Measurements from ENCODE around the gene CNTN5. TPM values are rescaled to one million over a fixed set of nuclear protein-coding genes. Genes with fewer than 3 reads are reported as not detected.

The CNTN5 gene
- total RNA-seq, 1 experiment from 2014 or later = not detected

DNA sequence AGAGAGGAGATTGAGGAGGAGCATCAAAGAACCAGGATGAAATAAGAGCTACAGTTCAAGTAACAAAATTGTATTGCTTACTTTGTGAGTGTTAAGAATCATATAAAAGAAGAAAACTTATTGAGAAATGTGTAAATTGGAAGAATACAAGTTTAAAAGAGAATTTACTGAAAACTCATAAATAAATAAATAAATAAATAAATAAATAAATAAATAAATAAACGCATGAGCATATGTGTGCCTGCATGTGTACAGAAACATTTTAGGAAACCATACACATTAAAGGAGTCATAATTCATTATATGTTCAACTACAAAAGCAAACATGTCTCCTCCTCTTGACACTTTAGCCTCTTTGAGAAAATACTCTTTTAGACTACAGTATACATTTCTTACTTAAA lies 42.6 kb downstream of the CNTN5 start:
- no peak for TF ChIP-seq EZH2phosphoT487 (IDR thresholded peaks at IDR 0.05; ENCODE audit: borderline replicate concordance, low read length)
- no peak for DNase-seq
- Histone ChIP-seq H3K4me3 (ENCODE audit: low read length) (no peak overlapping the region), H3K9me2 (replicated peaks; ENCODE audit: low read length) (no peaks in the 10 kb centered on the region), H3K27me3 (ENCODE audit: low read length) (no peaks in the 10 kb centered on the region), H3K9me3 (ENCODE audit: low read length) (no peaks in the 10 kb centered on the region), H3K36me3 (ENCODE audit: low read depth, low read length) (no peaks in the 10 kb centered on the region), H4K20me1 (ENCODE audit: low read length) (no peaks in the 10 kb centered on the region), H3K4me1 (ENCODE audit: insufficient read depth, low read length) (no peaks in the 10 kb centered on the region), H2AFZ (ENCODE audit: low read length) (no peak overlapping the region), H3K27ac (ENCODE audit: low read length) (no peak overlapping the region), H3K79me2 (ENCODE audit: low read length) (no peaks in the 10 kb centered on the region), H3K4me2 (ENCODE audit: low read length) (no peak overlapping the region), H3K9ac (ENCODE audit: low read length) (no peak overlapping the region), H3F3A (ENCODE audit: low read length, unreplicated experiment) (no peaks in the 10 kb centered on the region)
- no peak for ATAC-seq
- no TSS peak for BruUV-seq (replicated peaks)
- CTCF ChIA-PET = no interaction called here
- POLR2A ChIA-PET (ENCODE audit: unreplicated experiment) = no interaction called here
- intact Hi-C loops (cut with micrococcal nuclease) = no loop called here

DNA sequence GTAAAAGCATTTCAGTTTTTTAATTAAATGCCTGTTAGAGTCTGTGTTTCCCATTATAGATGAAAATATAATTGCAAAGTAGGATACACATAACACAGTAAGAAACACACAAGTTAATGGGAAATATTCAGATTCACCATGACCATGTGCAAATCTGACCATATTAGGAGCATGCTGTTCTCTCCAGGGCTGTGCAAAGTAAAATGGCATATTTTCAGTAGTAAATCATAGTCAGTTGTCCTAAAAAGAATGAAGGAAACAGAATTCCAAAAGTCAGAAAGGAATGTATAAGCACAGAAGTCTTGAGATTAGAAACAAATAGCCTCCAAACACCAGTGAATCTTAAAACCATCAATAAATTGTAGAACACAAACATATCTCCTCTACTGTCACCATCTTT lies 44.4 kb downstream of the CNTN5 start:
- Histone ChIP-seq H3K4me1 (ENCODE audit: insufficient read depth, low read length) (no peaks in the 10 kb centered on the region), H3K9me2 (replicated peaks; ENCODE audit: low read length) (no peaks in the 10 kb centered on the region), H3K27me3 (ENCODE audit: low read length) (no peaks in the 10 kb centered on the region), H3K4me3 (ENCODE audit: low read length) (no peak overlapping the region), H3F3A (ENCODE audit: low read length, unreplicated experiment) (no peaks in the 10 kb centered on the region), H3K4me2 (ENCODE audit: low read length) (no peak overlapping the region), H3K36me3 (ENCODE audit: low read depth, low read length) (no peaks in the 10 kb centered on the region), H2AFZ (ENCODE audit: low read length) (no peak overlapping the region), H3K9ac (ENCODE audit: low read length) (no peak overlapping the region), H3K9me3 (ENCODE audit: low read length) (no peaks in the 10 kb centered on the region), H3K27ac (ENCODE audit: low read length) (no peak overlapping the region), H3K79me2 (ENCODE audit: low read length) (no peaks in the 10 kb centered on the region), H4K20me1 (ENCODE audit: low read length) (no peaks in the 10 kb centered on the region)
- no TSS peak for BruUV-seq (replicated peaks)
- POLR2A ChIA-PET (ENCODE audit: unreplicated experiment) = no interaction called here
- intact Hi-C loops (cut with micrococcal nuclease) = no loop called here
- DNase-seq (no peak), ATAC-seq (no peak)
- TF ChIP-seq EZH2phosphoT487 (IDR thresholded peaks at IDR 0.05; ENCODE audit: borderline replicate concordance, low read length) = no peak
- TF ChIP-seq, protein P1, sequence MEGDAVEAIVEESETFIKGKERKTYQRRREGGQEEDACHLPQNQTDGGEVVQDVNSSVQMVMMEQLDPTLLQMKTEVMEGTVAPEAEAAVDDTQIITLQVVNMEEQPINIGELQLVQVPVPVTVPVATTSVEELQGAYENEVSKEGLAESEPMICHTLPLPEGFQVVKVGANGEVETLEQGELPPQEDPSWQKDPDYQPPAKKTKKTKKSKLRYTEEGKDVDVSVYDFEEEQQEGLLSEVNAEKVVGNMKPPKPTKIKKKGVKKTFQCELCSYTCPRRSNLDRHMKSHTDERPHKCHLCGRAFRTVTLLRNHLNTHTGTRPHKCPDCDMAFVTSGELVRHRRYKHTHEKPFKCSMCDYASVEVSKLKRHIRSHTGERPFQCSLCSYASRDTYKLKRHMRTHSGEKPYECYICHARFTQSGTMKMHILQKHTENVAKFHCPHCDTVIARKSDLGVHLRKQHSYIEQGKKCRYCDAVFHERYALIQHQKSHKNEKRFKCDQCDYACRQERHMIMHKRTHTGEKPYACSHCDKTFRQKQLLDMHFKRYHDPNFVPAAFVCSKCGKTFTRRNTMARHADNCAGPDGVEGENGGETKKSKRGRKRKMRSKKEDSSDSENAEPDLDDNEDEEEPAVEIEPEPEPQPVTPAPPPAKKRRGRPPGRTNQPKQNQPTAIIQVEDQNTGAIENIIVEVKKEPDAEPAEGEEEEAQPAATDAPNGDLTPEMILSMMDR (conservative IDR thresholded peaks at IDR 0.05; ENCODE audit: low read depth, low read length) = no peak
- CTCF ChIA-PET = no interaction called here

DNA sequence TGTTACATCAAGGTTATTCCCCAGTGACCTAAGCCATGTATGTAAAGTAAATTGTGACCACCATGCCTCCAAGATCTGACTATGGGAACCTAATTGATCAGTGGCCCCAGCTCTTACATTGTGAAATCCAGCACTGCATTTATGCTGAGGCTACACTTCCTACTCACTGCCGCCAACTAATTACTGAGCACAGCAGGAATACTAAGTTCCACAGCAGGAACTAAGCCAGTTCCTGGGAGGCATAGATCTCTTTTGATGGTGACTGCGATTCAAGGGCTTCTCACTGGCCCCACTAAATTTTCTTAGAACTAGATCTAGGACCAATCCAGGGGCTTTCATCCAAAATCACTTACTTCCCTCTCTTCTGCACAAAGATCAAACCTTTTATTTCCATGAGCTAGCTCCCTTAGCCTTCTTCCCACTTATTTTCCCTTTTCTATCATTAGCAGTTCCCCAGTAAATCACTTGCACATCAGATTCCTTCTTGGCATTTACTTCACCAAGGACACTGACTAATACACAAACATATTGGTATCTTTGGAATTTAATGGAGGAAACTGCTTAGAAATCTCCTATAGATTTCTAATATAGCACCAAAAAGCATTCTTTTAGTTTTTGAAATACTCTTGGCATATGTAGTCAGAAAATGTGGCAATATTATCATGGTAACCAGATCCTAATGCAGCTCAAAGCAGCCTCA lies 46.0 kb downstream of the CNTN5 start:
- Histone ChIP-seq H3F3A (ENCODE audit: low read length, unreplicated experiment) (no peaks in the 10 kb centered on the region), H3K4me1 (ENCODE audit: insufficient read depth, low read length) (no peaks in the 10 kb centered on the region), H3K27ac (ENCODE audit: low read length) (no peak overlapping the region), H3K9me2 (replicated peaks; ENCODE audit: low read length) (no peaks in the 10 kb centered on the region), H3K4me2 (ENCODE audit: low read length) (no peak overlapping the region), H3K9me3 (ENCODE audit: low read length) (no peaks in the 10 kb centered on the region), H3K4me3 (ENCODE audit: low read length) (no peak overlapping the region), H2AFZ (ENCODE audit: low read length) (no peak overlapping the region), H3K79me2 (ENCODE audit: low read length) (no peaks in the 10 kb centered on the region), H3K9ac (ENCODE audit: low read length) (no peak overlapping the region), H3K27me3 (ENCODE audit: low read length) (no peaks in the 10 kb centered on the region), H4K20me1 (ENCODE audit: low read length) (no peaks in the 10 kb centered on the region), H3K36me3 (ENCODE audit: low read depth, low read length) (no peaks in the 10 kb centered on the region)
- TF ChIP-seq EZH2 (IDR thresholded peaks at IDR 0.05; ENCODE audit: low read length, unreplicated experiment) (no peak), EZH2phosphoT487 (IDR thresholded peaks at IDR 0.05; ENCODE audit: borderline replicate concordance, low read length) (no peak)
- TF ChIP-seq, protein P1 (conservative IDR thresholded peaks at IDR 0.05; ENCODE audit: low read depth, low read length) = no peak
- CTCF ChIA-PET = no interaction called here
- DNase-seq (no peak), ATAC-seq (no peak)
- intact Hi-C loops (cut with micrococcal nuclease) = no loop called here
- no TSS peak for BruUV-seq (replicated peaks)
- POLR2A ChIA-PET (ENCODE audit: unreplicated experiment) = no interaction called here
